Liver (tissue), 3 donors: ENCODE measurements around the gene NALF2.

Experiments used
- CTCF ChIP-seq: fragments of 150-350 bp; IDR thresholded peaks from 2 replicates; pipeline ENCODE4 v1.5.1; 2017; ENCODE audit warnings: improper control_type of control experiment, low read depth, low read length; ENCODE audit not compliant: missing input control
- EGR1 ChIP-seq, 2 donors: IDR thresholded peaks; 2 replicates each; pipeline ENCODE4 v1.6.1; 2016 to 2018; ENCODE audit warnings: antibody characterized with exemption in 2 of 2, low read depth in 2 of 2
- MAX ChIP-seq: IDR thresholded peaks from 2 replicates; pipeline ENCODE4 v1.6.1; 2016; ENCODE audit warnings: antibody characterized with exemption
- RAD21 ChIP-seq, 2 donors: IDR thresholded peaks; 2 replicates each; pipeline ENCODE4 v1.6.1; 2016; ENCODE audit warnings: antibody characterized with exemption in 2 of 2, mild to moderate bottlenecking in 2 of 2
- RXRA ChIP-seq, 2 donors: IDR thresholded peaks; 2 replicates each; pipeline ENCODE4 v1.6.1; 2017 to 2018; ENCODE audit warnings: antibody characterized with exemption in 2 of 2, mild to moderate bottlenecking in 1 of 2
- donor health status: healthy.
- donor health status: healthy.

- TF ChIP-seq CTCF (no peak), MAX (no peak), EGR1 (IDR thresholded peaks at IDR 0.05; ENCODE audit: low read depth in 2 of 2) (no peak), RXRA (IDR thresholded peaks at IDR 0.05) (no peak), RAD21 (IDR thresholded peaks at IDR 0.05) (no peak)
These were observed 34.2 kb upstream of the NALF2 start for GRCh38 chrX:69469975-69470374.
